Measurements from ENCODE around the gene FAM13A.
"Not testable (repeated sequence)": the region's sequence is repeated elsewhere in the genome, so short reads cannot be mapped to it uniquely, and the experiment has no call there.

Gene FAM13A

GRCh38 chr4:89056953-89057398, at the start of gene FAM13A:
FAM13A (minus strand) TSS chr4:89057185; CDS start chr4:89056964, 221 bp downstream.
- peak; percentile 90 for DNase-seq

DNA sequence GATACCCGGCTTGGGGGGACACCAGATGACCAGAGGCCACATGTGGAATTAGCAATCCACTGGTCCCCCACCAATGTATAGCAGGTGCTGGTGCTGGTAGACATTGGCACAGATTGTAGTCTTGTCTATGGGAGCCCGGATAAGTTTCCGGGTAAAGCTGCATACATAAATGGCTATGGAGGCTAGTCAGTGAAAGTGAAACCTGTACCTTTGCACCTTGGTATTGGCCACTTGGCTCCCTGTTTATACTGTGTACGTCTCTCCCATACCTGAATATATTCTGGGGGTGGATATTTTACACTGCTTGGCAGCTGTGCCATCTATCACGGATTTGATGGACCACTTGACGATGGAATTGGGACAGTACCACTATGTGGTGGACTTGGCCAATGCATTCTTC, 48.7 kb upstream of the FAM13A start:
- DNase-seq: no peak

- no peak for DNase-seq
Observed at GRCh38 chr4:89101256-89102161, 44.5 kb upstream of the FAM13A start.

GRCh38 chr4:89100853-89101252, 43.9 kb upstream of the FAM13A start:
- DNase-seq: no peak

DNA sequence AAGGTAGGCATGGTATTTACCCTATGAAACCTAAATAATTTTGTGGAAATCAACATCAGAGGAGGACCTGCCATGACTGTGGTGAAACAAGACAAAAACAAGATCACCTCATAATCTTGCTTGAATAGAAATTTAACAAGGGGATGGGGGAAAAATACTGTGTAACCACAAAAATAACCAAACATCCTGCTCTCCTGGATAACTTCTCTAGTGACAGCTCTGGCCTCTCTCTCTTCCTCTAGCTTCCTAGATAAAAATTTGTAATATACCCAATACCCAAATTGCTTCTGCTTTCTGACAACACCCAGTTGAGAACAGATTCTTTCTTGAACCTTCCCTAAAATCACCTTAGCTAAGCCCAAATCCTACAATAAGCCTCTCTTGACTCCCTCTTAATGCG, 42.5 kb upstream of the FAM13A start:
- no peak for DNase-seq

DNA sequence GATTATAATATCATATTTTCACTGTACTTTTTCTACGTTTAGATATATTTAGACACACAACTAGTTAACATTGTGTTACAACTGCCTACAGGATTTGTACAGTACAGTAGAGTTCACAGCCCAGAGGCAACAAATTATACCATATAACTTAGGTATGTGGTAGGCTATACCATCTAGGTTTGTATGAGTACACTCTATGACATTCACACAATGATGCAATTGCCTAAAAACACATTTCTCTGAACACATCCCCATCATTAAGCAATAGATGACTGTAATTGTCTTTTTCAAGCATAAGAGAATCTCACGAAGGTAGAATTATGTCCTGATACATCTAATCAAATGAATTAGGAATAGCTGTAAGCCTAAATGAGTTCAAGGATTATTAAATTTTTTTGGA, 42.0 kb upstream of the FAM13A start:
- DNase-seq: no peak

DNA sequence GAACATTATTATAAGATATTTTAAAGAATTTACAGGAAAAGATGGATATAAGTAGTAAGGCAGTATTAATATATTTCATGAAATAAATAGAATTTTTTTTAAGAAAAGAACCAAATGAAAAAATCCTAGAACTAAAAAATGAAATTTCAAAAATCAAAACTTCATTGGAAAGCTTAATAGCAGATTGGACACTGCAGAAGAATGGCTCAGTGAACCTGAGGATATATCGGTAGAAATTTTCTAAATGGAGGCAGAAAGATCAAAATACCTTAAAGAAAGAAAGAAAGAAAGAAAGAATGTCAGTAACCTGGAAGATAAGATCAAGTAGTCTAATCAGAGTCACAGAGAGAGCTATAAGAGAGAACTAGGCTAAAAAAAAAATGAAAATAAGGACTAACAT, 21.3 kb upstream of the FAM13A start:
- no peak for DNase-seq

- DNase-seq: no peak
Observed at GRCh38 chr4:89077761-89078160, 20.8 kb upstream of the FAM13A start.

- no peak for DNase-seq
Observed at GRCh38 chr4:89072921-89073320, 15.9 kb upstream of the FAM13A start.

GRCh38 chr4:89071311-89071710, 14.3 kb upstream of the FAM13A start:
- DNase-seq: no peak

- DNase-seq: no peak
Observed at GRCh38 chr4:89070041-89070440, 13.1 kb upstream of the FAM13A start.

DNA sequence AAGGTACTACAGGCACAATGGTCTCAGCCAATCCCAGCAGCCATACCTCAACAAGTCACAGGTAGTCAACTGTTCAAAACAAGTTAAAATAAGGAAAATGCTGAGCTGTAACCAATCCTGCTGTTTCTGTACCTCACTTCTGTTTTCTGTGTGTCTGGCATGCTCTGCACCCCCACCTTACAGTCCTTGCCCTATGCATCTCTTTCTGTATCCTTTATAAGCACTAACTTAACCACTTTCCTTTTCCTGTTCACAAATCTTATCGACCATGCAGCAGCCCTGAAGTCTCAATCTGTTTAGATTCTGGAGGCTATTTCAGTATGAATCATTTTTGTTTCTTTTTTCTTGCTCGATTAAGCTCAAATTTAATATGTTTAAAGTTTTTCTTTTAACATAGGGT, 12.5 kb upstream of the FAM13A start:
- no peak for DNase-seq

DNA sequence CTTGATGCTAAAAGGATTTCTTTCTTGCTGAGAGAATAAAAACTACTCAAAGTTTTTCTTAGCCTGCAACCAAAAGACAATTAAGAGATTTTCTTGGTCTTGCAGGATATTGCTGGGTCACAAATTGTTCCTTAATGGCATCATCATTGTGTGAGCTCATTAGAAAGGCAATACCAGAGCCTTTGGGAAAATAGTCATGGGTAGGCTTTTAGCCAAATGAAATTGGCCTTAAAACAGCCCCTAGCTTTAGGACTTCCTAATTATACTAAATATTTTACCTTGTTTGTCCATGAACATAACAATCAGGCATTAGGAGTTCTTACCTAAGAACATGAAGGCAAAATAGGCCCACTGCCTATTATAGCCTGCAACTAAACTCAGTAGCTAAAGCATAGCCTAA, 10.4 kb upstream of the FAM13A start:
- DNase-seq: no peak

GRCh38 chr4:89064848-89065247, 7.9 kb upstream of the FAM13A start:
- no peak for DNase-seq

- not testable (repeated sequence) for DNase-seq
Observed at GRCh38 chr4:89057844-89058243, 859 bp upstream of the FAM13A start.

DNA sequence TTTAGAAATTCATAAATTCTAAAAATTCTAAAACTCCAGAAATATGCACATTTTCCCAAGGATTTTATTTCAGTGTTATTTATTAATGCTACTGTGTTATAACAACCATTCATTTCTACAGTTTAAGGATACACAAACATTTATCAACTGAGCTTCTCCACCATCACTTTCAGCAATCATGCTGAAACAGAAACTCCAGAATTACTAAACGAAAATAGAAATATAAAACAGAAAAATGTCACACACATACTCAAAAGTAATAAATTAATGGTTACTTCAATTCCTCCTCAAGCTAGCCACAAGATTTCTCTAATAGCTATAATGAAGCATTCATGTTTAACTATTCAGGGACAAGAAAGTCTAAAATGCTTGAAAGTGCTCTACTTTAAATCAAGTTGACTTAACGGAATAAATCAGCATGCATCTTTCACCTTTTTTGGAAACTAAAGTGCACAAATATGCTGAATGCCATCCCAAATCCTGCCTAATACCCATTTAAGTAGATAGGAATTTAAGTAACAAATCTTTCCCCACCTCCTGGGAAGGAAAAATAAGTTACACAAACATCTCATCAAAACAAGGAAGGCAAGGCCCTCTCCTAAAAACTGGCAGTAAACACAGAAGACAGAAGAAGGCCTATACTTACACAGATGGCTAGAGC, 563 bp downstream of the FAM13A start:
- no peak for DNase-seq

GRCh38 chr4:89055157-89056080, 1.6 kb downstream of the FAM13A start:
- DNase-seq: no peak

DNA sequence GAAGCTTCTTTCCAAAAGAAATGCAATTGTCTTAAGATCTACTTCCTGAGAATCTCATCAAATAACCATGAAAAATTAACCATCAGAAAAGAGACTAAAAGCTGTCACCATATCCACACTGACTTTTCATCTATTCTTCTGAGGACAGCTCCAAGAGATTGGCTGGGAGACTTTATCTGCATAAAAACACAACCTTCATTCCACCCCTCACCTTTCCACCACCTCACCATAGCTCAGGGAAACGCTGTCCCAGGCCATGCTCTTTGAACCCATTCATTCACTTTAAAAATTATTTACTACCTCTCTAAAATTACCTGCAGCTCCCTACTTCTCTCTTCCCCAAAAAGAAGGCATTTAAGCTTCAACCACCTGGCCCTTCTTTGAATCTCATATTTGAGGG, 2.4 kb downstream of the FAM13A start:
- no peak for DNase-seq

- DNase-seq: no peak
Observed at GRCh38 chr4:89049853-89050252, 7.1 kb downstream of the FAM13A start.

- DNase-seq: no peak
Observed at GRCh38 chr4:89048906-89049601, 7.9 kb downstream of the FAM13A start.

DNA sequence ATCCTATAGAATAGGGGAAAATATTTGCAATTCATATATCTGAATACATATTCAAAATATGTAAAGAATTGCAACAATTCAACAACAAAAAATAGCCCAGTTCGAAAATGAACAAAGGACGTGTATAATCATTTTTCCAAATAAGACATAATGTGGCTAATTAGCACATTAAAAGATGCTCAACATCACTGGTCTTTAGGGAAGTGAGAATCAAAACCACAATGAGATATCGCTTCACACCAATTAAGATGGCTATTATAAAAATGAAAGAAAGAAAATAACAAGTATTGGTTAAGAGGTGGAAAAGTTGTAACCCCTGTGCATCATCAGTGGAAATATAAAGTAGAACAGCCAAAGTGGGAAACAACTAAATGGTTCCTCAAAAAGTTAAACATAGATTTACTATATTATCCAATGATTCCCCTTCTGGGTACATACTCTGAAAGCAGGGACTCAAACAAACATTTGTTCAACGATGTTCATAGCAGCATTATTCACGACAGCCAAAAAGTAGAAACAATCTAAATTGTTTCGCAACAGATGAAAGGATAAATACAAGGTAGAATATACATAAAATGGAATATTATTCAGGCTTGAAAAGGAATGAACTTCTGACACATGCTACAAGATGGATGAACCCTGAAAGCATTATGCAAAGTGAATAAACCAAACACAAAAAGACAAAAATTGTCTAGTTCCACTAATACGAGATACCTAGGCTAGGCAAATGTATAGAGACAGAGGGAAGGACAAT, 12.7 kb downstream of the FAM13A start:
- no peak for DNase-seq

- no peak for DNase-seq
Observed at GRCh38 chr4:89042055-89042454, 14.9 kb downstream of the FAM13A start.

All from amniotic stem cell (primary cell).